B cell (primary cell): ENCODE measurements around the gene SPATA2. TPM values are rescaled to one million over a fixed set of nuclear protein-coding genes. Genes with fewer than 3 reads are reported as not detected.

ENCODE experiments used
- ATAC-seq: fragments of 200-7000 bp; cut with Tn5 transposase; one replicate; pipeline ENCODE4 v1.10.0; 2021; ENCODE audit warnings: low read depth, mild to moderate bottlenecking, moderate number of reproducible peaks, moderate library complexity
- CTCF ChIA-PET: fragments of 350-600 bp; sonication (Branson Sonifier 250); formaldehyde crosslinking; loops from one replicate; lab custom pipeline; 2021; ENCODE audit warnings: antibody characterized with exemption, inconsistent platforms; lab: Charles Lee
- POLR2A ChIA-PET: fragments of 350-600 bp; sonication (Branson Sonifier 250); formaldehyde crosslinking; loops from one replicate; lab custom pipeline; 2021; ENCODE audit warnings: antibody characterized with exemption; lab: Charles Lee
- DNase-seq: peaks from one replicate; pipeline ENCODE4 v3.0.0; 2013
- H2AFZ ChIP-seq: 2 replicates; pipeline ENCODE4 v1.6.1; 2012; ENCODE audit warnings: mild to moderate bottlenecking, low read depth, low read length; ENCODE audit not compliant: insufficient read depth, poor library complexity, severe bottlenecking
- H3K27ac ChIP-seq, 2 donors: 1 replicate in 1 of 2; 2 replicates in 1 of 2; pipeline ENCODE4 v1.5.1; 2012 to 2013; ENCODE audit warnings: low read length in 2 of 2, mild to moderate bottlenecking in 2 of 2, moderate library complexity in 1 of 2
- H3K27me3 ChIP-seq, 4 experiments: fragments of 200-600 bp in 1 of 4; sonication (generic) in 1 of 4; replicated peaks in 1 of 4; 1 replicate in 2 of 4; 2 replicates in 2 of 4; pipeline versions ENCODE4 v1.6.1 to v1.7.0; 2013 to 2016; ENCODE audit warnings: low read length in 3 of 4, mild to moderate bottlenecking in 2 of 4, mixed read lengths in 1 of 4, moderate library complexity in 1 of 4; ENCODE audit not compliant: insufficient read depth in 4 of 4, control insufficient read depth in 3 of 4; ENCODE audit errors: control extremely low read depth in 1 of 4
- H3K36me3 ChIP-seq, 2 experiments: replicated peaks in 1 of 2; 1 replicate in 1 of 2; 2 replicates in 1 of 2; pipeline versions ENCODE4 v1.6.1 to v1.7.1; 2013; ENCODE audit warnings: low read length in 1 of 2; ENCODE audit not compliant: insufficient read depth in 2 of 2, control insufficient read depth in 1 of 2; ENCODE audit errors: control extremely low read depth in 1 of 2, extremely low read depth in 1 of 2
- H3K4me1 ChIP-seq, 2 donors: fragments of 200-600 bp in 1 of 2; sonication (generic) in 1 of 2; 1 replicate in 1 of 2; 2 replicates in 1 of 2; pipeline versions ENCODE4 v1.5.1 to v1.6.1; 2013 to 2017; ENCODE audit warnings: low read length in 2 of 2; ENCODE audit not compliant: control insufficient read depth in 2 of 2, insufficient read depth in 2 of 2
- H3K4me2 ChIP-seq: replicated peaks from 2 replicates; pipeline ENCODE3; 2012; ENCODE audit warnings: mild to moderate bottlenecking, low read depth, low read length; ENCODE audit not compliant: poor library complexity, severe bottlenecking
- H3K4me3 ChIP-seq, 5 experiments: fragments of 200-600 bp in 1 of 5; sonication (generic) in 1 of 5; 1 replicate in 3 of 5; 2 replicates in 2 of 5; pipeline versions ENCODE4 v1.5.1 to v1.7.0; 2011 to 2016; ENCODE audit warnings: low read length in 4 of 5, mild to moderate bottlenecking in 4 of 5, low read depth in 2 of 5, control low read depth in 1 of 5, moderate library complexity in 1 of 5; ENCODE audit not compliant: insufficient read depth in 1 of 5; ENCODE audit errors: control extremely low read depth in 1 of 5, extremely low read depth in 1 of 5
- H3K79me2 ChIP-seq: fragments of 200-600 bp; sonication (generic); one replicate; pipeline ENCODE4 v1.6.0; 2016; ENCODE audit warnings: low read length; ENCODE audit not compliant: control insufficient read depth, insufficient read depth
- H3K9ac ChIP-seq: fragments of 200-600 bp; sonication (generic); 2 replicates; pipeline ENCODE4 v1.6.1; 2017; ENCODE audit warnings: mild to moderate bottlenecking, low read length, moderate library complexity
- H3K9me3 ChIP-seq, 3 donors: one replicate each; pipeline versions ENCODE4 v1.6.1 to v1.7.1; 2013; ENCODE audit warnings: low read length in 2 of 3; ENCODE audit not compliant: control insufficient read depth in 2 of 3, insufficient read depth in 1 of 3; ENCODE audit errors: control extremely low read depth in 1 of 3
- H4K20me1 ChIP-seq: 2 replicates; pipeline ENCODE4 v1.6.0; 2012; ENCODE audit warnings: mild to moderate bottlenecking, low read length; ENCODE audit not compliant: insufficient read depth, control insufficient read depth, poor library complexity, severe bottlenecking
- H3K27ac Mint-ChIP-seq: one replicate; pipeline ENCODE4 v1.8.0; 2021; ENCODE audit warnings: mixed read lengths
- H3K27me3 Mint-ChIP-seq: one replicate; pipeline ENCODE4 v1.8.0; 2021; ENCODE audit warnings: mixed read lengths
- H3K4me1 Mint-ChIP-seq: one replicate; pipeline ENCODE4 v1.8.0; 2021; ENCODE audit warnings: mixed read lengths
- H3K4me3 Mint-ChIP-seq: one replicate; pipeline ENCODE4 v1.8.0; 2021; ENCODE audit warnings: mixed read lengths
- H3K9me3 Mint-ChIP-seq: one replicate; pipeline ENCODE4 v1.8.0; 2022; ENCODE audit warnings: mixed read lengths; ENCODE audit not compliant: insufficient read depth
- EZH2 ChIP-seq: IDR thresholded peaks from 2 replicates; pipeline ENCODE4 v1.6.1; 2012; ENCODE audit warnings: borderline replicate concordance, low read depth, mild to moderate bottlenecking, moderate library complexity, low read length; ENCODE audit not compliant: insufficient read depth, poor library complexity, severe bottlenecking
- WGBS: methylation state at CpG from one replicate; pipeline ENCODE4 v1.1.5; 2013; ENCODE audit warnings: missing lambda C conversion rate; ENCODE audit not compliant: insufficient coverage; 5-methylcytosine and 5-hydroxymethylcytosine counted together
- intact Hi-C: fragments of 100-400 bp; cut with micrococcal nuclease; formaldehyde crosslinking; loops from one replicate; pipeline ENCODE4 v1.10.0; 2022
- polyA plus RNA-seq: library from polyadenylated mRNA; depleted of rRNA; stranded (reverse); fragments of >200 nt; gene quantifications from 2 replicates; pipeline ENCODE4 v1.2.3, GENCODE V29; 2012
- total RNA-seq, 2 donors: library from RNA; stranded (reverse); fragments of 120-200 nt in 1 of 2; gene quantifications; 1 replicate in 1 of 2; 2 replicates in 1 of 2; pipeline versions ENCODE4 v1.2.3 to v1.2.4, GENCODE V29; 2013 to 2022
- TF ChIP-seq, protein P1 (sequence below): fragments of 200-600 bp; IDR thresholded peaks from one replicate; pipeline ENCODE4 v1.8.0; 2022; ENCODE audit warnings: antibody characterized with exemption, mild to moderate bottlenecking

The SPATA2 gene
- total and polyA plus RNA-seq, 2 donors (not counting 1 experiment from before 2014, with no cell fraction given) = 10.7 to 20.0 TPM

DNA sequence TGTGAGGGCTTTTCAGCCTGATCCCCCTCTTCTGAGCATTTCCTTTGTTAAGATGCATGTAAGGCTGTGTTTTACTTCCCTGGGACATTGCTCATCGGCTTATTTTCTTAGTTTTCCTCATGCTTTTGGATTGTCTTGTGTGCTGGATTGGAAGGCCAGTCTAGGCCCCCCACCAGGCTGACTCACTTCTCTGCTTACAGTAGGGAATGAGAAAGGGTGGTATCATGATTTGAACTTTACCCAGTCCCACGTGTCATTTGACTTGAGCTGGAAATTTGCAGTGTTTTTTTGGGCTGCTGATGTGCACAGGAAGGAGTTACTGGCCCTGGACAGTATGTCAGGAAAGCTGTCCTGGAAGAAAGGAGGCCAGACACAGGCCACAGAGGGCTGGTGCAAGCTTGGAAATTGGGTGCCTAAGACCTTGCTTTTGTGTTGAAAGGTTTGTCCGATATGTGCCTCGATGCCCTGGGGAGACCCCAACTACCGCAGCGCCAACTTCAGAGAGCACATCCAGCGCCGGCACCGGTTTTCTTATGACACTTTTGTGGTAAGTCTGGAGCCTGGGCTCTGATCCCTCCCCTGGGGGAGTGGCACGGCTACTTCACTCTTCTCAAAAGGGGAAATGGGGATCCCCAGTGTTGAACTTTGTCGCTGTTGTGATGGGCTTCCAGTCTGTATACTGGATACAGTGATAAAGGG, 33.6 kb upstream of the SPATA2 start:
- 83% methylated on average over 8 of the region's 11 CpGs for WGBS
- CTCF ChIA-PET = no interaction called here
- Histone ChIP-seq H4K20me1 (peaks cover 38% of the 10 kb centered on the region), H3K4me1 (no peaks in the 10 kb centered on the region), H3K4me2 (no peak overlapping the region), H3K4me3 (no peak overlapping the region), H3K27ac (no peak overlapping the region), H3K9ac (no peak overlapping the region), H3K9me3 (no peaks in the 10 kb centered on the region), H3K36me3 (peaks cover 23 to 83% of the 10 kb centered on the region in 2 experiments), H2AFZ (no peak overlapping the region), H3K27me3 (no peaks in the 10 kb centered on the region), H3K79me2 (peaks cover 15% of the 10 kb centered on the region)
- POLR2A ChIA-PET = no interaction called here
- Mint-ChIP-seq H3K27ac (no peak overlapping the region), H3K4me1 (peaks cover 4% of the 10 kb centered on the region), H3K27me3 (no peaks in the 10 kb centered on the region), H3K9me3 (no peaks in the 10 kb centered on the region), H3K4me3 (no peak overlapping the region)
- no peak for ATAC-seq
- DNase-seq = no peak
- TF ChIP-seq, protein P1, sequence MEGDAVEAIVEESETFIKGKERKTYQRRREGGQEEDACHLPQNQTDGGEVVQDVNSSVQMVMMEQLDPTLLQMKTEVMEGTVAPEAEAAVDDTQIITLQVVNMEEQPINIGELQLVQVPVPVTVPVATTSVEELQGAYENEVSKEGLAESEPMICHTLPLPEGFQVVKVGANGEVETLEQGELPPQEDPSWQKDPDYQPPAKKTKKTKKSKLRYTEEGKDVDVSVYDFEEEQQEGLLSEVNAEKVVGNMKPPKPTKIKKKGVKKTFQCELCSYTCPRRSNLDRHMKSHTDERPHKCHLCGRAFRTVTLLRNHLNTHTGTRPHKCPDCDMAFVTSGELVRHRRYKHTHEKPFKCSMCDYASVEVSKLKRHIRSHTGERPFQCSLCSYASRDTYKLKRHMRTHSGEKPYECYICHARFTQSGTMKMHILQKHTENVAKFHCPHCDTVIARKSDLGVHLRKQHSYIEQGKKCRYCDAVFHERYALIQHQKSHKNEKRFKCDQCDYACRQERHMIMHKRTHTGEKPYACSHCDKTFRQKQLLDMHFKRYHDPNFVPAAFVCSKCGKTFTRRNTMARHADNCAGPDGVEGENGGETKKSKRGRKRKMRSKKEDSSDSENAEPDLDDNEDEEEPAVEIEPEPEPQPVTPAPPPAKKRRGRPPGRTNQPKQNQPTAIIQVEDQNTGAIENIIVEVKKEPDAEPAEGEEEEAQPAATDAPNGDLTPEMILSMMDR = no peak
- TF ChIP-seq EZH2 = no peak
- intact Hi-C loops = no loop called here

DNA sequence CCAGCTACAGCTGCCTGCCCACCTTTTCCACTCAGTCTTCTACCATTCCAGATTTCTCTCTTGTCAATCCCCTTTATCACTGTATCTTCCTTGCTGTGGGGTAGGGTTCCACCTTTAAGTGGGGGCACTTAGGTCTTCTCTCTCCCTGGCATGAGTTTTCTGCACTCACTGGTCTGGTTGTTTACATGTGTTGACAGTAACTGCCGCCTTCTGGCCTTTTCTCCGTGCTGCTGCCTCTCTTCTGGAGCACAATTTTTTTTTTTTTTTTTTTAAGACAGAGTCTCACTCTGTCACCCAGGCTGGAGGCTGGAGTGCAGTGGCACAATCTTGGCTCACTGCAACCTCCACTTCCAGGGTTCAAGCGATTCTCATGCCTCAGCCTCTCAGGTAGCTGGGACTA, 32.8 kb upstream of the SPATA2 start:
- Mint-ChIP-seq H3K27ac (no peak overlapping the region), H3K4me1 (peaks cover 4% of the 10 kb centered on the region), H3K4me3 (no peak overlapping the region), H3K27me3 (no peaks in the 10 kb centered on the region), H3K9me3 (no peaks in the 10 kb centered on the region)
- H3K4me2 ChIP-seq = no peak overlapping the region
- intact Hi-C loops = no loop called here
- peaks cover 23 to 78% of the 10 kb centered on the region in 2 experiments for H3K36me3 ChIP-seq
- H3K4me1 ChIP-seq = no peaks in the 10 kb centered on the region
- 96% methylated on average over 3 of the region's 3 CpGs for WGBS
- DNase-seq = no peak
- no peak overlapping the region for H3K4me3 ChIP-seq
- H3K9me3 ChIP-seq = no peaks in the 10 kb centered on the region
- H4K20me1 ChIP-seq = peaks cover 42% of the 10 kb centered on the region
- no peak overlapping the region for H3K27ac ChIP-seq
- peaks cover 20% of the 10 kb centered on the region for H3K79me2 ChIP-seq
- H3K9ac ChIP-seq = no peak overlapping the region
- H3K27me3 ChIP-seq = no peaks in the 10 kb centered on the region
- no peak overlapping the region for H2AFZ ChIP-seq
- ChIA-PET POLR2A (interaction anchor here (0.7 kb wide), 1 partner anchor 146 kb away, joined by 4 read pairs; no protein-coding TSS in a partner anchor), CTCF (interaction anchor here (1.3 kb wide), 1 partner anchor 31 kb away, joined by 5 read pairs; no protein-coding TSS in a partner anchor)
- TF ChIP-seq, protein P1 = no peak
- no peak for TF ChIP-seq EZH2
- ATAC-seq = no peak
